Measurements from ENCODE around the gene SYNE2. TPM values are rescaled to one million over a fixed set of nuclear protein-coding genes. Genes with fewer than 3 reads are reported as not detected.

SYNE2 gene
- total and polyA plus RNA-seq, 10 of the 15 experiments (the other 5 are each of a cell fraction or from before 2014, with no cell fraction given) = 2.1 to 52.7 (median 38.1) TPM

- Histone ChIP-seq H2AFZ (ENCODE audit: control insufficient read depth, low read depth, low read length) (no peak overlapping the region), H3K4me3 (no peak overlapping the region), H3K27ac (ENCODE audit: control insufficient read depth, insufficient read depth) (no peak overlapping the region), H3K36me3 (ENCODE audit: control insufficient read depth in 2 of 2, insufficient read depth in 2 of 2, low read length in 1 of 2) (peaks cover 4 to 19% of the 10 kb centered on the region in 2 experiments), H3K27me3 (replicated peaks in 1 of 2; ENCODE audit: control insufficient read depth in 2 of 2, insufficient read depth in 2 of 2, low read length in 1 of 2) (no peaks in the 10 kb centered on the region), H3K4me2 (ENCODE audit: control insufficient read depth, insufficient read depth) (no peak overlapping the region), H3K9ac (ENCODE audit: control insufficient read depth, insufficient read depth, low read length) (no peak overlapping the region), H3K79me2 (ENCODE audit: control insufficient read depth, insufficient read depth, low read length) (no peaks in the 10 kb centered on the region), H3K4me1 (ENCODE audit: control insufficient read depth, insufficient read depth, low read length) (peaks cover 11% of the 10 kb centered on the region), H3K9me3 (replicated peaks; ENCODE audit: control insufficient read depth, insufficient read depth, low read length) (no peaks in the 10 kb centered on the region), H4K20me1 (ENCODE audit: control insufficient read depth, insufficient read depth) (no peaks in the 10 kb centered on the region)
- RAD21 ChIA-PET (ENCODE audit: unreplicated experiment) = interaction anchor here (1.2 to 1.5 kb wide), 2 partner anchors 15 to 68 kb away, joined by 3 to 4 read pairs; no protein-coding TSS in a partner anchor
- BruUV-seq (replicated peaks) = no TSS peak
- in situ Hi-C loops (cut with MboI) (no loop called here), intact Hi-C loops (cut with micrococcal nuclease; ENCODE audit: unreplicated experiment) (no loop called here)
- no peak for ATAC-seq
- TF ChIP-seq MYB (IDR thresholded peaks at IDR 0.05; ENCODE audit: borderline replicate concordance, low read depth, low read length) (no peak), ZNF384 (IDR thresholded peaks at IDR 0.05; ENCODE audit: borderline replicate concordance, low read depth, low read length) (no peak), USF2 (IDR thresholded peaks at IDR 0.05; ENCODE audit: borderline replicate concordance, low read depth, low read length) (no peak), SMC3 (IDR thresholded peaks at IDR 0.05; ENCODE audit: borderline replicate concordance, low read length) (no peak), IRF3 (IDR thresholded peaks at IDR 0.05) (no peak), TBL1XR1 (IDR thresholded peaks at IDR 0.05; ENCODE audit: low read depth, low read length) (no peak)
- FAIRE-seq = no peak
- SMC1A ChIA-PET (ENCODE audit: uncharacterized antibody, unreplicated experiment) = interaction anchor here (0.8 to 3.1 kb wide), 2 partner anchors 9 to 127 kb away, joined by 3 to 12 read pairs; no protein-coding TSS in a partner anchor
- whole genome bisulfite sequencing (ENCODE audit: insufficient coverage, insufficient replicate concordance, low lambda C conversion rate, missing lambda C conversion rate) = 53% methylated on average over 1 of the region's 1 CpG
- CTCF ChIA-PET = interaction anchor here (1.1 to 1.2 kb wide), 2 partner anchors 9 to 75 kb away, joined by 3 to 6 read pairs; no protein-coding TSS in a partner anchor
- POLR2A ChIA-PET = interaction anchor here (1.0 kb wide), 1 partner anchor 18 kb away, joined by 3 read pairs; no protein-coding TSS in a partner anchor
- no peak for DNase-seq (ENCODE audit: low read depth, low spot score)
Observed at GRCh38 chr14:64227856-64228255, 375.1 kb downstream of the SYNE2 start.
